ENCODE results near the gene ARHGAP1.

Gene ARHGAP1

DNA sequence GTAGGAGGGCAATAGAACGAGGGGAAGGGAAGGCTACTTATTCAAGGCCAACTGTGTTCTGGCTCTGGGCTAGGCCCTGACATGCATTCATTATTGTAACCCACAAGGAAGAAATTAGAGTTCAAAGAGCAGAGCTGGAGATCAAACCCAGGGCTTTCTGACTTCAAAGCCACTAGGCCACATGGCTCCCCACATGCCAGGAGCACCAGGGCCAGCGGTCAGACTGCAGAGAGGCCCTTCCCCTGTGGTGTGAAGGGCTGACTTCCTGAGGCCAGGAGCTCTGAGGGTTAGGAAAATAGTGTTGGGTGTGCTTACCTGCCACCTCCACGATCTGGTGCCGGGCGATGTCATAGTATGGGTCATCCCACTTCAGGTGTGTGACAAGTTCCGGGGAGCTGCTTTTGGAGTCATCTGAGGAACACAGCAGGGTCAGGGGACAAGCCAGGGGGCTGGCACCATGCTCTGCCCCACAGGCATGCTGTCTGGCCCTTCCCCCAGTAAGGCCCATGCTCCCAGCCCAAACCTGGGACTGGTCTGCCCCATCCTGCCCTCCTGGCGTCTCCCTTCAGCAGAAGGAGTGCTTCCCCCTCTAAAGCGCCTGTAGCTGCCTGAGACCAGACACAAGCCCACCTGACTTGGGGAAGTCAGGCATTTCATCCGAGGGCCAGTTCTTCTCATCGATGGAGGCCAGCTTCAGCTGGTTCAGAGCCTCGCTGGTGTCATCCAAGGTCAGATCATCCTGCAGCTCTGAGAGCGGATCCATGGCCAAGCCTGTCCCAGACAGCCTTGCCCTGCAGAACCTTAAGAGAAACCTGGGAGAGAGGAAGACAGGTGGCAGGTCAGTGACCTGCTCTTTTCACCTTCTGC, 4.8 kb downstream of the ARHGAP1 start:
- no peak for DNase-seq (ENCODE audit: low read depth in 2 of 3, low spot score in 2 of 3)

DNA sequence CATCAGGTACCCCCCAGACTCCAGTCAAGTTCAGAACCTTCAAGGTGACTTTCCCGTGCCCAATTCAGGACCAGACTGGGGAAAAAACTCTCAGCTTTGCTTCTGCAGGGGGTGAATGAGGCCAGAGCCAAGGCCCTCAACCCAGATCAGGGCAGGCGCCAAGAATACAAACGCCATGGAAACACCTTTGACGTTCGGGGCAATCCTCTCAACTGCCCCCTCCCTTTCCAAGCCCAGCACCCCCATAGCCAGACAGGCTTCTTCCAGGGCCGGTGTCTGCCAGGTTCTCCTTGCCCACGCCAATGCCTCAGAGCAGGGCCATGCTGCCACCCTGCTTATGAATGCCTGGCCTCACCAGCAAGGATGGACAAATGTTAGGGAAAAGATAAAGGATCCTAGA, 5.8 kb downstream of the ARHGAP1 start:
- DNase-seq (ENCODE audit: low read depth in 2 of 3, low spot score in 2 of 3), result no peak

GRCh38 chr11:46694072-46694471, 6.3 kb downstream of the ARHGAP1 start:
- no peak for DNase-seq (ENCODE audit: low read depth in 2 of 3, low spot score in 2 of 3)

DNA sequence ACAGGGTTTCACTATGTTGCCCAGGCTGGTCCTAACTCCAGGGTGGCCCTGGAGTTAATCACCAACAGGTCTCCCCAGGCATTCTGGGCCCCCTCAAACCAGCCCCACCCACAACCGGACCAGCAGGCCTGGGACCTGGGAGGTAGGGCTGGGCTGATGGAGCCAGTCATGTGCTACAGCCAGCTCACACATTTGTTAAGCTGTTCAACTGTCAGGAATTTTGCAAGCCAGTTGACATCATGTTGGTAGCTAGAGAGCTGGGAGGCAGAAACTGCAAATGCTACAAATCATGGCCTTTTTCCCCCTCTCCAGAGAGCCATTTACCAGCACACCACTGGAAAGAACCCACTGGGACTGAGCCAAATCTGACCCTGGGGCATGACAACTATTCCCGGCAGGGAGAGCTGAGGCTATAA, 6.8 kb downstream of the ARHGAP1 start:
- DNase-seq (ENCODE audit: low read depth in 2 of 3, low spot score in 2 of 3), result no peak

- no peak for DNase-seq (ENCODE audit: low read depth in 2 of 3, low spot score in 2 of 3)
These were observed 8.0 kb downstream of the ARHGAP1 start for GRCh38 chr11:46692450-46692849.

DNA sequence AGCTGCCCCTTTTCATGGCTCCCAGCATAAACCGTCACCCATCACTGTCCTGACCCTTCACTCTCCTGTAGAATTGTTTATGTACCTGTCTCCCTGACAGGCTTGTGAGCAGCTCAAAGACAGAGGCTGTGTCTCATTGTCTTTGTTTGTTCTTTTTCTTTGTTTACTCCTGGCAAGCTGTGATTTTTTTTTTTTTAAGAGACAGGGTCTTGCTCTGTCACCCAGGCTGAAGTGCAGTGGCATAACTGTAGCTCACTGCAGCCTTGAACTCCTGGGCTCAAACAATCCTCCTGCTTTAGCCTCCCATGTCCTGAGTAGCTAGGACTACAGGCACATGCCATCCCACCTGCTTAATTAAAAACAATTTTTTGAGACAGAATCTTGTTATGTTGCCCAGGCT, 9.7 kb downstream of the ARHGAP1 start:
- DNase-seq (ENCODE audit: low read depth in 2 of 3, low spot score in 2 of 3), result no peak

DNA sequence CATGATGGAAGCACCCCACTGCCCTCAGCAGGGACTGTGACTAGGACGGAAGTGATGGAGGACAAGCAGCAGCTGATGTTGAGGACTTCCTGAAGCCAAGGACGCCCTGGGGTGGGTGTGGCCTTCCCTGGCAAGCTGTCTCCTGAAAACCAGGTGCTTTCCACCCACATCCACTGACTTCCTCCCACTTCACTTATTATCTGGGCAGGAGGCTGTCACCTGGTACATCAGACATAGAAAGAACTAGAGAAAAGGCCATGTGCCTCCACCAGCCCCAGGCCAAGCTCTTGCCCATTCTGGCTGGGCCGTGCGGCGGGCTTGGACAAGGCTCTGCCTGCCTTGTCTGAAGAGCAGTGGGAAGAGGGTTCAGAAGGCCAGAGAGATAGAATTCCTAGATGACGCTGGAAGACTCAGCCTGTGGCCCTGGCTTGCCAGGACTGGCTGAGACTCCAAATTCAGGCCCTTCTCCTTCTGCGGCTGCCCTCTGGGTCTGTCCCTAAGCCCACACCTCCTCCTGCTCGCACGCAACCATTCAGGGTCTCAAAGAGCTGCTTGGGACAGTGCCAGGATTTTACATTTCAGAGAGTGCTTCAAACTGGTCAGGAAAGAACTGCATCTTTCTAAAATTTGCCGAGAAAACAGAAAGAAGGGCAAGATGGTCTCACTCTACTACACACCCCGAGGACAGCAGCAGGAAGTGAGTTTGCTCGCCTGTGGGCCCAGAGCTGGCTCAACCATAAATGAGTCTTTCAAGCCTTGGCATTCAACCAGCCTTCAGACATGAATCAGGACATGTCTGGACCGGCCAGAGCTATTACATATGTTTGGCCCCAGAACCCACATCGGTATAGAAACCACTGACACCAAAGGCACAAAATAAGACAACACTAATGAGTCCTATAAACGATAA, 13.3 kb downstream of the ARHGAP1 start:
- DNase-seq (ENCODE audit: low read depth in 2 of 3, low spot score in 2 of 3), result no peak

DNA sequence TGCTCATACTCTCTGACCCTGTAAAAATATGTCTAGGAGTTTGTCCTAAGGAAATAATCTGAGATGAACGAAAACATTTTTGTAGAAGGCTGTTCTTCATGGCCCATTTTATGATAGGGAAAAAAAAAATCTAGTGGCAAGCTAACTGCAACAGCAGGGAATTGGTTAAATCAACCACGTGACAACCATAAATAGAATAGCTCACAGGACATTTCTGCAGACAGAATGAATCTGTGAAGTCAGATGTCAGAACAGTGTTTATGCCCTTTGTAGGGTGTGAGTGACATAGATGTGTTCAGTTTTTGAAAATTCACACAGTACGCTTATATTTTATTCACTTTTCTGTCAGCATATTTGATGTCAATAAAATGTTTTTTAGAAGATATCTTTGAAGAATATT, 16.1 kb downstream of the ARHGAP1 start:
- no peak for DNase-seq (ENCODE audit: low read depth in 2 of 3, low spot score in 2 of 3)

DNA sequence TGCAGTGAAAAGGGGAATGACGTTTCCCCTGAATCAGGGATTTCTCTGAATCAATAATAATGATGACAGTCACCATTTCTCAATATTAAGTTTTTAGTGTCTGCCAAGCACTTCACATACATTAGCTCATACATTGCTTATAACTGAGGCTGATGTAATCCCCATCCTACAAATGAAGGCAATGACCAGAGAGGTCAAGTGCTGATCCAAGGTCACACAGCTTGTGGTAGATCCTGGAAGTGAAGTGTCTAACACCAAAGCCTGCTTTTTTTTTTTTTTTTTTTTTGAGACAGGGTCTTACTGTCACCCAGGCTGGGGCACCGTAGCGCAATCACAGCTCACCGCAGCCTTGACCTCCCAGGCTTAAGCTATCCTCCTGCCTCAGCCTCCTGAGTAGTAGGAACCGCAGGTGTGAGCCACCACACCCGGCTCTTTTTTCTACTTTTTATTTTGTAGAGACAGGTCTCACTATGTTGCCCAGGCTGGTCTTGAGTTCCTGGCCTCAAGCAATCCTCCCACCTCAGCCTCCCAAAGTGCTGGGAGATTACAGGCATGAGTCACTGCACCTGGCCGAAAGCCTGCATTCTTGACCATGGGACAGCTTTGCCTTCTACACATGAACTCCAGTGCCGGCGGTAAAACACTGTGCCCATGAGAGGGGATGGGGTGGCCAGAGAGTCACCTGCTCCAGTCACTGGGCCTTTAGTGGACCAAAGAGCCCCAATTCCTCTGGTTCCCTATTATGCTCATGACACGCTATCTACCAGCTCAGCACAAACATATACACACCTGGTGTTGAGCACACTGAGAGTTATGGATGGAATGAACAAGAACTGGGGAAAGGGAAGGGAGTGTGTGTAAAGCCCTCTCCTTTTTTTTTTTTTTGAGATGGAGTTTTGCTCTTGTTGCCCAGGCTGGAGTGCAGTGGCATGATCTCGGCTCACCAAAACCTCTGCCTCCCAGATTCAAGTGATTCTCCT, 17.4 kb downstream of the ARHGAP1 start:
- DNase-seq (ENCODE audit: low read depth in 2 of 3, low spot score in 2 of 3), result no peak

GRCh38 chr11:46681814-46682213, 18.6 kb downstream of the ARHGAP1 start:
- DNase-seq (ENCODE audit: low read depth in 2 of 3, low spot score in 2 of 3), result no peak

DNA sequence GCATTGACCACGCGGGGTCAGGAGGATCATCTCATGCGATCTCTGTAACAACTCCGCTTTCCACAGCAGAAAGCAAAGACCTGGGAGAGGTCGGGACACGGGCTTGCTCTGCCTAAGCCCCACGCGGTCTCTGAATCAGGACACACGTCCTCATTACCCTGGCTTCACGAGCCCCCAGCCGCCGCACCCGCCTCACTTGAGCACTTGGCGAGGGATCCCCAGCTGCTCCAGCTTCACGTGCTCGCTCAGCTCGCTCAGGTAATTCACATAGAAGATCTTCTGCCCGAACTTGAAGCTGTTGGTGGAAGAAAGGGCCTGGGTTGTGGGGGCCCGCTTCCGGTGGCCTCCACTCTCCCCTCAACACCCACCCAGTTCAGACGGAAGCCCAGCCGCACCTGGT, 19.6 kb downstream of the ARHGAP1 start:
- DNase-seq (ENCODE audit: low read depth in 2 of 3, low spot score in 2 of 3), result no peak

GRCh38 chr11:46680164-46680760, 20.2 kb downstream of the ARHGAP1 start:
- no peak for DNase-seq (ENCODE audit: low read depth in 2 of 3, low spot score in 2 of 3)

DNA sequence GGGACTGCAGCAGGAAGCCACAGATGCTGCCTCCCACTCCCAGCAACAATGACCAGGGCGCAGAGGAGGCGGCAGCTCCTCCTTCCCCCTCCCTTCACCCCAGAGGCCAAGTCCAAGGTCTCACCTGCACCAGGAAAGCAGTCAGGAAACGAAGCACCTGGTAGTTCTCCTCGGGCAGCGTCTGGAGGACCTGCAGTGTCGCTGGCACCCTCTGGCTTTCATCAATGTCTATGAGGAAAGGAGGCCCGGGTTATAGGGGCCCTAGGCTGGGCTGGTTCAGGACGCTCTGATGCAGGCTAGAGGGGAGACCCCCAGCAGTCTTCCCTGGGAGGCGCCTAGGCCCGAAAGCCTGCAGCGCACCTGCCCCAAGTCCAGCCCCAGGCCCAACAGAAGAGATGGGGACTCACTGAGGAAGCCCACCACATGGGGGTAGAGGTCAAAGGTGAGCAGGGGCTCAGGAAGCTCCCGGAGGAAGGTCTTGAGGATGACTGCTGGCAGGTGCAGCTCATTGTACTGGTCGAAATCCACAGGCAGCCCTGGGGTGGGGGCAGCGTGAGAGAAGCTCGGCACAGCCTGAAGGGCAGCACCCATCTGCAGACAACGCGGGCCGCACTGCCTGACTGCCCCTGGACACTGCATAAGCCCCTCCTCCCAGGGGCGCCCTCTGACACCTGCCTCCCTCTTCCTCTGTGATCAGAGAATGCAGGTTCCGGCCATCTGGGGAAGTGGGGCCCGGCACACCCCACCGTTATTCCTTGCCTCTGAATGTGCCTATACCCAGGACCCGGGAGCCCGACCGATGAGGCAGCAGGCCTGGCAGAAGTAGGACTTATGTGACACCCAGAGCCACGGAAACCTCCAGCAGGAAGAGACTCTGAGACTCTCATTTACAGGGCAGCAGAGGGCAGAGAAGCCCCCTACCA, 20.9 kb downstream of the ARHGAP1 start:
- no peak for DNase-seq (ENCODE audit: low read depth in 2 of 3, low spot score in 2 of 3)

GRCh38 chr11:46678741-46679130, 21.7 kb downstream of the ARHGAP1 start:
- no peak for DNase-seq (ENCODE audit: low read depth in 2 of 3, low spot score in 2 of 3)

- no peak for DNase-seq (ENCODE audit: low read depth in 2 of 3, low spot score in 2 of 3)
These were observed 22.3 kb downstream of the ARHGAP1 start for GRCh38 chr11:46677991-46678740.

GRCh38 chr11:46677169-46677568, 23.2 kb downstream of the ARHGAP1 start:
- no peak for DNase-seq (ENCODE audit: low read depth in 2 of 3, low spot score in 2 of 3)

DNA sequence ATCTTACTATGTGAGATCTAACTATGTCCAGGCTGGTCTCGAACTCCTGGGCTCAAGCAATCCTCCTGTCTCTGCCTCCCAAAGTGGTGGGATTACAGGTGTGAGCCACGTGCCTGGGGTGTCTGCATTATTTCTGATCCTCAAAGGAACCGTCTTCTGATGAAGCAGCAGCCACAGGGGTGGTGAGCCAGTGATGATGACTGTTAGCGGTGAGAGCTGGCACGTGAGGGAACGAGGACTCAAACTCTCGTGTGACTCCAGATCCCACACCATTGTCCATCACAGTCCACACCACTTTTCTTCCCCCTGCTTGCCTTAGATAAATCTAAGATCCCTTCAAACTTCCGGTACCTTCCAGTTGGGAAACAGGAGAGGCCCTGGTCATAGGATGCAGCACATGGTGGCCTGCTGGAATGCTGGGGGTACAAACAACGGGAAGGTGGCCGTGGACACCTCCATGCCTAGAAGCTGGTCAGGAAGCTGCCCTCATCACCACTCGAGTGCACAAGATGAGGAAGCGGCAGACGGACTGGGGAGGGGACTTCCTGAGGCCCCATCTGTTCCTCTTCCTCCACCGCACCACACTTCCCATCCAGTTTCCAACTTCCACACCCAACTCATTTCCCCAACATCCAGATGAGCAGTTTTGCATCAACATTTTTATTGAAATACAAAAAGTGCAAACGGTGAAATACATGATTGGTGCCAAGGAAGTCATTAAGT, 23.8 kb downstream of the ARHGAP1 start:
- DNase-seq (ENCODE audit: low read depth in 2 of 3, low spot score in 2 of 3), result no peak

GRCh38 chr11:46675949-46676348, 24.5 kb downstream of the ARHGAP1 start:
- no peak for DNase-seq (ENCODE audit: low read depth in 2 of 3, low spot score in 2 of 3)

Measured in activated CD8-positive, alpha-beta memory T cell treated with anti-CD3 and anti-CD28 coated beads for 48 hours (primary cell).